Fibroblast of the conjunctiva (primary cell): ENCODE results near the gene KCNT1.
"Not testable (repeated sequence)": the region's sequence is repeated elsewhere in the genome, so short reads cannot be mapped to it uniquely, and the experiment has no call there.

Source experiments
- DNase-seq: peaks from one replicate; pipeline ENCODE4 v3.0.0-alpha.2; 2010; ENCODE audit warnings: low read depth

The KCNT1 gene

GRCh38 chr9:135701959-135702721 is at the start of gene KCNT1:
Gene KCNT1 (plus strand): TSS chr9:135702185. CDS start chr9:135702259, 74 bp downstream.
- peak; percentile 2 for DNase-seq

GRCh38 chr9:135655317-135655716 is 46.7 kb upstream of the KCNT1 start:
- DNase-seq: no peak

GRCh38 chr9:135657416-135657815 is 44.6 kb upstream of the KCNT1 start:
- DNase-seq: no peak

- no peak for DNase-seq
Measured at GRCh38 chr9:135659252-135659651, 42.7 kb upstream of the KCNT1 start.

DNA sequence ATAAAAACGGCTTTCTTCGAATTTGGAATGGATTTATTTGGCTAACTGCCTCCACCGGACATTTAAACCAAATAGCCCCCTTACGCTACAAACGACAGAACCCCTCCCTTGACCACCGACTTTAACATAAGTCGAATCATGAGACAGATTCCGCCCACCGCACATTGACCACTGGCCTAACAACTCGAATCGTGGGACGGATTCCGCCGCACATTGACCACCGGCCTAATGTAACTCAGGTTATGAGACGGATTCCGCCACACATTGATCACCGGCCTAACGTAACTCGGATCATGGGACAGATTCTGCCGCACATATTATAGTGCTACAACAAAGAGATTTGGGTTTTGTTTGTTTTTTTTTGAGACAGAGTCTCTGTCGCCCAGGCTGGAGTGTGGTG is 41.6 kb upstream of the KCNT1 start:
- DNase-seq: no peak

DNA sequence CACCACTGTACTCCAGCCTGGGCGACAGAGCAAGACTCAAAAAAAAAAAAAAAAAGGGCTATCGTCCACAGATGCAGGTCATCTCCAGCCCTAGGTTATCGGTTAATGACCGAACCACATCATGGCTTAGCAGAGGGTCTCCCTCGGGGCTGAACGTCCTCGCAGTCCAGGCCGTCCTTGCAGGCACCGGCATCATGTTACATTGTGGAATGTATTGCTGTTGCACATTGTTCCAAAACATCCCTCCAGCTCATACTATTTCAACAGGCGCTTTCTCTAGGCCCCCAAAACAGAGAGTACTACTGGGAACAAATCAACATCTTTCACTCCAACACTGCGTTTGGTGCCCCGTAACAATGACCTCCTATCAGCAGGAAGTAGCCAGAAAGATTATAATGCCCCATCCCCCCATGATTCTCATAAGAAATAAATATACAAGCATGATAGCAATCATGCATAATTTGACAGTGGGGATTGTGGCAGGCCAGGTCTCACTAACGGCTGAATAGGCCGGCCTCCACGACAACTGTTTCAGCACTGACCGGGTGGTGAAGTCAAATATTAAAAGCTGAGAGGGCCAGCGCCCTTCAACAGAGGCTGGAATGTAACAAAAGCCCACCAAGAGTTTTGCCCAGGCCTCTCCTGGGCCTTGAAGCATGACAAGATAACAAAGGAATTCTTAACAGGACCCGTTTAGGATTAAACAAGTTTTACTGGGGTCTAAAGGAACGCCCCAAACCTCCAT is 40.0 kb upstream of the KCNT1 start:
- DNase-seq: no peak

- DNase-seq: peak; percentile 16
Measured at GRCh38 chr9:135662758-135663450, 39.1 kb upstream of the KCNT1 start, which contains the start of gene LCN9. Gene LCN9 (plus strand): TSS chr9:135663309. CDS start chr9:135663322, 13 bp downstream.

DNA sequence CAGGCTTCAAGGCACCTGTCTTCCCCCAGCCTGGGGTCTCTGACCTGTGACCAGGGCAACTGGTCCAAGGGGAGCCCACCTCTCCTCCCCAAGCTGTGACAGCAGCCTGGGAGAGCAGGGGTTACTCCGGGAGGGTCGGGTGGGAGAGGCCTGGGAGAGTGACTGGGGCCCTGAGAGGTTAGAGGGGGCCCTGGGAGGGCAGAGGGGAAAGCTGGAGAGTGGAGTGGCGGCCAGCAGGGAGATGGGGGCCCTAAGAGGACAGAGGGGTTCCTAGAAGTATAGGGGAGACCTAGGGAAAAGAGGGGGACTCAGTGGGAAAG is 38.6 kb upstream of the KCNT1 start:
- no peak for DNase-seq

GRCh38 chr9:135663857-135664256 is 38.1 kb upstream of the KCNT1 start:
- DNase-seq: no peak

DNA sequence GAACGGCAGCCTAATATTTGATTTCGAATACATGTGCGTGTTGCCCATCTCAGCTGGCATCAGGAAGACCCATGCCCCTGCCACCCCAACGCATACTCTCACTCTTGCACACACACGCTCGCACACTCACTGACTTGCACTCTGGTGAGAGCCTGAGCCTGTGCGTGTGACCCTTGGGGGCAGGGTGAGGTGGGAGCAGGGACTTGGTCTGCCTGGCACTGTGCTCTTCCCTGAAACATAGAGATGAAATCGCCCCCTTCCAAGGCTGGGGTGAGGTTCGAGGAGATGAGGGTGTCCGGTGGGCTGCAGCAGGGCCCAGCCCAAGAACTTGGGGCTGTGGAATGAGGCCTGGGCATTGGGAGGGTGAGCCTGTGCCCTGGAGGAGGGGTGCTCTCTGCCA is 37.7 kb upstream of the KCNT1 start:
- DNase-seq: no peak

DNA sequence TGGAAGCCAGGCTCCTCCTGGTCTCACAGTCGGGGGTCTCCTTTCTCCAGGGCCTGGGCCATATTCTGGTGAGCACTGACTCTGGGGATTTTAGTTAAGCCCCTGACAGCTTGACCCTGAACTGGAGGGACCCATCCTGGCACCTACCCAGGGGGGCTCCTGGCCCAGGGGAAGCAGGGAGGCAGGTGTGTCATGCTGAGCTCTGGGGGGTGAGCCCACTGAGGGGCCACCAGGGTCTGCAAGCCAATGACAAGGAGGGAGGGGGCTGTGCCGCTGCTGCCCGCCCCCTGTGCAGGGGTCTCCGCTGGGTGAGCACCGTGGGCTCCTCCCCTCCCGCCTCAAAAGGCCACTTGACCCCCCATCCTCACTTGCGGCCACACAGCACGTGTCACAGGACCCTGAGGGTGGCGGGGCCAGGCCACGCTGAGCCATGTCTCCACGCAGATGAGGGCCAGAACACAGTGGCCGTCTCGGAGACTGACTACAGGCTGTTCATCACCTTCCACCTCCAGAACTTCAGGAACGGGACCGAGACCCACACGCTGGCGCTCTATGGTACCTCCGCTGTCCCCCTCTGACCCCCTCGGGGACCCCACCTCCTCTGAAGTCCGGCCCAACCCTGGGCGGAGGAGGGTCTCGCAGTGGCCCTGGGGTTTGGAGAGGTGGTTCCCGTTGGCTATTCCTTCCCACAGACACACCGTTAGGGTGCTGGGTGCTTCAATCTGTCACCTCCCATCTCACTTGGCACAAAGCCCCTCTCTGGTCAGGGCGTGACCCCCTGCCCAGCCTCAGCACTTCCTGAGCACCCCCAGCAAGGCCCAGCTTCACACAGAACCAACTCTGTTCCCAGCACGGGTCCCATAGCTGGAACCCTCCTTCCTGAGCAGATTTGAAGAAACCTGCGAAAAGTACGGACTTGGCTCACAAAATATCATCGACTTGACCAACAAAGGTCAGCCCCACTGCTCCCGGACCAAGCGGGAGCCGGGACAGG is 36.9 kb upstream of the KCNT1 start:
- no peak for DNase-seq

DNA sequence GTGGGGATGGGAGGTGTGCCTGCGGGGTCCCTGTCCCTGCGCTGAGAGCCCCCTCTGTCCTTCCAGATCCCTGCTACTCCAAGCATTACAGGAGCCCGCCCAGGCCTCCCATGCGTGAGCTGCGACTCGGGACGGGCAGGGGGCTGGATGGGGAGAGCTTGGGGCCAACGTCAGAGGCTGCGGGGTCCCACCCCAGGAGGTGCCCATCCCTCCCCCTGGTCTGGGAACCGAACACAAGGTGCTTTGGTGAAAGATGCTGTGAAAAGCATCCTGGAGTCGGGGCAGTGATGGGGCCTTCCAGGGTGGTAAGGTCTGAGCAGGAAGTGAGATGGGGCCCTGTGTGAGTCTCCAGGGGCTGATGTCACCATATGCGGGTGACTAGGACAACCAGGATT is 36.2 kb upstream of the KCNT1 start:
- DNase-seq: no peak

DNA sequence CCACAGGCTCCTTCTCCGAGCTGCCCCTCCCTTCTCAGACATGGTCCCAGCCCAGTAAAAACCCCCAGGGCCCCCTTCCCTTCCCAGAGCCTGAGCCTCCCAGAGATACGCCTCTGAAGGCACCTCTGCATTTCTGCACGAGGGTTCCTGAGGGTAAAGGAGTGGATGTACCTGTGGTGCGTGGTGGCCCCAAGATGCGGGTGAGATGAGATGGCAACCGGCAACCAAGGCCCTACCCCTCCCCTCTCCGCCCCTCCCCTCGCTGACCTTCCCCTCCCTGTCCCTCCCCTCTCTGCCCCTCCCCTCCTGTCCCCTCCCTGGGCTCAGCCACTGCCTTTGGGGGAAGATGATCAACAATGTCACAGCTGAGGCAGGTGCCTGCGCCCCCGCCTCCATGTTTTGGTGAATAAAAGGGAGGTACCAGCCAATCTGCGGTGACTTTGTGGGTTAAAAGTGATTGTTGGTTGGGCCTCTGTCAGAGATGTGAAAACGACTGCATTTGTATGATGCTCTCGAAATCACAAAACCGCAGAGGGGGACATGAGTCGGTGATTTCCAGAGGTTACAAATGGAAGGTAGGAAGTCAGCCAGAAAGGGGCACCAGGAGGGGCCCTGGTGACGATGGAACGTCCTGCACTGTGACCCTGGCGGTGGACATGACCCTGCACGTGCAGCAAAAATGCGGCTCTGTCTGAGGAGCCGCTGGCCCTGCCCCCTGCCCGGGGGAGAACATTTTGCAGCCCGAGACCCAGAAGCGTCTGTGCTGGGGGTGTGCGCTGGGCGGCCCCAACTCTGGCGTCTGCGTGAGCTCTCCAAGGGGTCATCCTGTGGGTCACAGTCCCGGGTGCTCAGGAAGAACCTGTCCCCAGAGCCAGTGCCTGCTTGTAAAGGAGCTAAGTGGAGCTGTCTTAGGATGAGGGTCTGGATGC is 35.2 kb upstream of the KCNT1 start:
- no peak for DNase-seq

DNA sequence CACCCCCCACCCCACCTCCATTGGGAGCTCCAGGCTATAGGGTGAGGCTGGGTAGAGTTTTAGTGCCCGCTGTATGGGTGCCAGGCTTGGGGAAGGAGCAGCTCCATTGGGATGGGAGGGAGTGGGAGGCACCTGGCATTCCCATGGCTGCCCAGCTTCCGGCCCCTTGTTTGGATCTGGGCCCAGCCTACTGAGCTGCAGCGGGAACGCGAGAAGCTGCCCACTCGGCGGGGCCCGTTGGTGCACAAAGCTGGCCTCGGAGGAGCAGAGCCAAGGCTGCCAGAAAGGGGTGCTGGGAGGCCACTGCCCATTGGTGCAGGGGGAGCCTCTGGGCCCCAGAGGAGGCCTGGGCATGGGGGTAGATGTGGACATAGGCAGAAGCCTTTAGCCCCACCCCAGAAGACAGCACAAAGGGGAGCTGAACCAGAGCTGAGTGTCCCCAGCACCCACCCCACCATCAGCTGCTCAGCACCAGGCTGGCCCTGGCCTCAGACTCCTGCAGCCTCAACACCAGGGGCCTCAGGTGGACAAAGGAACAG is 34.5 kb upstream of the KCNT1 start:
- DNase-seq: no peak

GRCh38 chr9:135669018-135669417 is 33.0 kb upstream of the KCNT1 start:
- not testable (repeated sequence) for DNase-seq

GRCh38 chr9:135669616-135670285 is 32.2 kb upstream of the KCNT1 start:
- no peak for DNase-seq

GRCh38 chr9:135670721-135671590 is 31.0 kb upstream of the KCNT1 start:
- DNase-seq: no peak

GRCh38 chr9:135671591-135672041 is 30.4 kb upstream of the KCNT1 start:
- no peak for DNase-seq

GRCh38 chr9:135672786-135673185 is 29.2 kb upstream of the KCNT1 start:
- DNase-seq: not testable (repeated sequence)
